GM19324 (cell line): ENCODE data around the gene CLRN3.

Experiments
- ATAC-seq: cut with Tn5 transposase; IDR thresholded peaks from one replicate; pipeline ENCODE4 v1.9.1; 2021; ENCODE audit warnings: mild to moderate bottlenecking, moderate library complexity; ENCODE audit not compliant: unreplicated experiment, low FRiP score

Gene CLRN3

DNA sequence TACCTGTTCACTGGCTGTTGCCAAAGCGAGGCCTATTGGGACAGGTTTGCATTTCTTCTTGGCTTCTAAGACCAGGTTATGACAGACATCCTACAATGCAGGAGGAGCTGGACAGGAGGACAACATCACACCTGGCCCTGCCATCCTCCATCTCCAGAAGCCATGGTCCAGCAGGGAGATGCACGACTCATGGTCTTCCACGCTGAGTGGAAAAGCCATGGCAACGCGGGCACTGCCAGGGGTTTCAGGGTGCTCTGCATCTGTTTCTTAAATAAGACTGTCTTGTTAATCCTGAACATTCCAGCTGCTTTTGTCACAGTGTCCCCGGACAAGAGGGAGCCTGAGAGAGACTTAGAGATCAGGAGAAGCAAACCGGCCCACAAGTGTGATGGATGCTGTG, 40.3 kb downstream of the CLRN3 start:
- ATAC-seq = no peak

DNA sequence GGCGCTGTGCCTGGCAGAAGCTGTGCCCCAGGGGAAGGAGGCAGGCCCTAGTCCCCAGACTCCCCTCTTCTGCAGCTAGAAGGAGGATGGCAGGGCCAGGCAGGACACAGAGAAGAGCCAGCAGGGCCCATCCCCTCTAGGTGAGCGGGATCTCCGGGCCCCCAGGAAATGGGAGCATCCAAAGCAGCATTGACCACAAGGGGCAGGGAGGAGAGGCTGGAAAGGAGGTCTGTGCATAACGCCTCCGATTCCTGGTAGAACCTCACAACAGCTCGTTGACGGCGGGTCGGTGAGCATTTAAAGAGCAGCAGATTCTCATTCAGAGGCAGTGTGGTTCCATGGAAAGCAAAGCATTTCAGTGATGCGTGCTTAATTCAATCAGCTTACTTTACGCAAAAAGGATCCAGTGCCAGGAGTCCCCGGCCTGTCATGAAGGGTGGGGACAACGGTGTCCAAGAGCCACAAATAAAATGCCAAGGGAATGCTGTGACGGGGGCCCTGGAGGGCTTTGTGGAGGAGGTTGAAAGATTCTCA, 41.0 kb downstream of the CLRN3 start:
- no peak for ATAC-seq

DNA sequence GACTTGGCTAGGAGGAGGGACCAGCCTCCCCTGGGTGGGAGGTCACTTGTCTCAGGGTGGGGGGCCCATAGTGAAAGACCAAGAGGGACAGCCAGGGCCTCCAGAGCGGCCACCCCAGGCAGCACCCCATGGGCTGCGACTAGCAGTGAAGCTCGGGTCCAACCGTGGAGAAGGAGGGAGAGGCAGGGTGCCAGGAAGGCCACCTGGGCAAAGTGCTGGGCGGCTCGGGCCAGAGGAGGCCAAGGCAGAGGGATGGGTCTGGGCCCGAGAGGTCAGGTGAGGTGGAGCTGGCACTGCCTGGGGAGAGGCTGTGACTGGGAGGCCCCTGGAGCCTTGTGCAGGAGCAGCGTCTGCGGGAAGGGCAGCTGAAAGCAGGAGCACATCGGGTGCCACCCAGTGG, 41.8 kb downstream of the CLRN3 start:
- no peak for ATAC-seq

DNA sequence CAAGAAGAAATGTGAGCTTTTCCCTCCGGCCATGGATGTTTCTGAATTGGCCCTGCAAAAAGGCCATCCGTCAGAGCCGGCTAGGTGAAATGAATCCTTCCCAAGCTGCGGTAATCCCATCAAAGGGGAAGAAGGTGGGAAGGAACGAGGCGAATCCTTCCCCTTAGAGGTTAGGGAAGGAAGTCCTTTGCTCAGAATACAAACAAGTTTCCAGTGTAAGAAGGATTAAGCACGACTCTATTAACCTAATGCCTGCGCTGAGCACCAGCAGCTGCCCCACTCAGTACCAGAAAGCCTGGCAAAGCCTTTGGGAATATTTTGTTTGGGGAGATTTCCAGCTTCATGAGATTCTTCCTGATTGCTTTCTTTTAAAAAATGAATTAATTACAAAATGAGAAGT, 42.8 kb downstream of the CLRN3 start:
- no peak for ATAC-seq

DNA sequence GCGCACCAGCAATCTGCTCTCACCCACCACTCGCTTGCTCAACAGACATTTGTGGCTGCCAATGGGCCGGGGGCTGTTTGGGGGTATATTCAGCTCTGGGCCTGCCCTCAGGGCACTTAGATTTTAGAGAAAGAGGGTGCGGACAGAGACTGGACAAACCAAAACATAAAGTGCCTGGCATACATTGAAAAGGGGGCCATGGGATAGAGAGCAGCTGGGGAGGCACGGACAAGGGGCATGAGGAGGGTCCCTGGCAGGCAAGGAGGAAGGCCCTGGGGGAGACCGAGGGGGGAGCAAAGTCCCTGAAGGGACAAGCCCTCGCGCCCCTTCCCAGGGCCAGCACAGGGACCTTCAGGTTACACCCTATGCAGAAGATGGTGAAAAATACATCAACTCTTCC, 43.5 kb downstream of the CLRN3 start:
- no peak for ATAC-seq

DNA sequence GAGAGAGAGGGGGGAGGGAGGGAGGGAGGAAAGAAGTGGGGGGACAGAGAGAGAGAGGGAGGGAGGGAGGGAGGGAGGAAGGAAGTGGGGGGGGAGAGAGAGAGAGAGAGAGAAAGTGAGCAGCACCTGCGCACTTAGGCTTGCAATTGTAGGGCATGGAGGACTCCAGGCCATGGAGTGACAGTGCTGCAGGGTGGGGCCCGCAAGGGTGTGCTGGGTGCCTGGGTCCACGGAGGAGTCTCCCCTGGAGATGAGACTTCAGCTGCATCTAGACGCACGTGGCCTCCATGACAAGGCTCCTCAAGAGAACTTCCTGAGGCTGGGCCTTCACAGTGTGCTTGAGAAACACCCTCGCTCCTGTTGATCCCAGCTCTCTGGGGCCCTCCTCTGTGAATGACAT, 44.5 kb downstream of the CLRN3 start:
- ATAC-seq = no peak

DNA sequence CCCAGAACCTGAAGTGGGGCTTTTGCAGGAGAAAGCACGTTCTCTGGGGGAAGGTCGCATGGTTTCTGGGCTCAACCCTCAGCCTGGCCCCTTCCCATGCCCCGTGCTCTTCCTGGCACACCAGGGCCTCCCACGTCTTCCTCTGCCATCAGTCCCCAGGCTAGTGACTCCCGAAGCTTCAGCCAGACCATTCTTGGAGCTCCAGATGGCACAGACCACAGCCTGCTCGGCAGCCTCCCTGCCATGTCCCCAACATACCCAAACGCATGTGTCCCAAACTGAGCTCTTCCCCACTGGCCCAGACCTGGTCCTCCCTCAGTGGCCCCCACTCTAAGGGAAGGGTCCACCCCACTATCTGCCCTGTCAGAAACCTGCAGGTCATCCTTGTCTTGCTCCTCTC, 47.0 kb downstream of the CLRN3 start:
- ATAC-seq = no peak

DNA sequence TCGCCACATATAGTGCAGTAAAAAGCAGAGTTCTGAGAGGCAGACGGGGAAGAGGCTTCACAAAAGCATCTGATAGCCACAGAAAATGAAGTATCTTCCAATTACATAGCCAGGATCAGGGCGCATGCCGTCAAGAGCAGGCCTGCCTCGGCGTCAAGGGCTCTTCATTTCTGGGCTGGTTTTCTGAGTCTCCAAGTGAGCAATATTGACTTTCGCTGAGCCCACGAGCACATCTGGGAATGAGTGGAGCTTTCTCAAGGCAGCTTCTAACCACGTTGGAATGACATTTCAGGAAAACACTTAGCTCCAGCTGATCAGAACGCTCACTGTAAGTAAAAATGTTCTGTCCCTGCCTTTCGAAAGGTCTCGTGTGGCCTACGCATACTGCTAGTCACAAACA, 51.9 kb downstream of the CLRN3 start:
- ATAC-seq = no peak

DNA sequence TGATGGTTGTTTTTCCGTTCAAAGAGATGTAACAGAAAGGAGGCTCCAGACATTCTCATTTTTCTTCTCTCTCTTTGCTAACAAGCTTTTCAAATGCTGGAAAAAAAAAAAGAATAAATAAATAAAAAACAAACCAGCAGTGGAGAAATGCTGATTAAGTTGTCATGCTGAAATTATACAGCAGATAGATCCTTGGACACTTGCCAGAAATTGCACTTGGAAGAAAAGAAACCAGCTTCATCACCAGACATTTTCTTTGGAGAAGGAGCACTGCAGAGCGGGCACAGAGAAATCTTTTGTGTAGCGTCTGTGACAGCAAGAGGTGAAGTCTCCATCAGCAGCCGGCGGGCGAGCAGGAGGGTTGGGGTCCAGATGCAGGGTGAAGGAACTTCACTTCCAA, 55.8 kb downstream of the CLRN3 start:
- ATAC-seq = no peak

DNA sequence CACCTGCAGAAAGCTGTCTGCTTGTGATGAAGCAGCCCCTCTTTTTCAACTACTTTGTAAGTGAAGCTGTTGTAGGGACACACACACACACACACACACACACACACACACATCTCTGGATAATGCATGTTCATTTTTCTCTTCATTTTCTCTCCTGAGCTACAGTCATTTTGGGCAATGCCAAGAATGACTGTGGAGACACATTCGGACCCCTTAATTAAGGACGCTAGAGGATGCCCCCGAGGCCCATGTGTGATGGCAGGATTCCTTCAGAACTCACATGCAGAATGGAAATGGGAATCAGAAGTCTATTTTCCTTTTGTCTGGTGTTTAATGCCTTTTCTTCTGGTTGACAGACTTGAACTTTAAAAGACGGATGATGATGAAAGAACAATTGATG, 56.6 kb downstream of the CLRN3 start:
- no peak for ATAC-seq

DNA sequence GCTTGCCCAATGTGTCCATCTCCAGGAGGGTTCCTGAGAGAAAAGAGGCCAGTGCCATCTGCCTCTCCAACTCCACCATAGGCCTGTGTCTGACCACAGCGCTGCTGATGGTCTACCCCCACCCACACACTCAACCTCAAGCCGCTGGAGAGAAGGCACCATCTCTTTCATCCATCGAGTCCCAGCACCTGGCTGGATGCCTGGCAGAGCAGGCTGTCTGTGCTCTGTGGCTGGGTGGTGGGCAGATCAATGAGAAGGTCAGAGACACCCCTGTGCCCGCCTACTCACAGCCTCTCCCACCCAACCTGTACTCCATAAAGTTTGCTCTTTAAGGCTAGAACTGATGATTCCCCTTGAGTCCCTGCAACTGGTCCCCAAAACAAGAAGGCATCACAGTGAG, 58.0 kb downstream of the CLRN3 start:
- no peak for ATAC-seq

DNA sequence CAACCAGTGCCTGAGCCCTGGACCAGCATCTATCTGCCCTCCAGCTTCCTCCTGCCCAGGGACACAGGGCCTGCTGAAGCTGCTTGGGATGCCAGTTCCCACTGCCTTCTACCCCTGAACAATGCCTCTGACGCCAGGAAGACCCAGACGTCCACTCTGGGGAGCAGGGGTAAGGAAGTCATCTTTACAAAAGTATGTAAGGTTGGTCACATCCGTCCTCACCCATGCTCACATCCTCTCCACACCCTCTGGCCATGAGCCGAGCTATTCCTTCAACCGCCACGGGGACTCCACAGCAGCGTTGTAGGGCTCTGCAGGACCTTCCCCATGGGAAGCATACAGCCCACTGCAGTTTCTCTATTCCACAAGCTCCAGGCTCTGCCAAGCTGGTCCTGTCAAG, 58.5 kb downstream of the CLRN3 start:
- ATAC-seq = no peak

DNA sequence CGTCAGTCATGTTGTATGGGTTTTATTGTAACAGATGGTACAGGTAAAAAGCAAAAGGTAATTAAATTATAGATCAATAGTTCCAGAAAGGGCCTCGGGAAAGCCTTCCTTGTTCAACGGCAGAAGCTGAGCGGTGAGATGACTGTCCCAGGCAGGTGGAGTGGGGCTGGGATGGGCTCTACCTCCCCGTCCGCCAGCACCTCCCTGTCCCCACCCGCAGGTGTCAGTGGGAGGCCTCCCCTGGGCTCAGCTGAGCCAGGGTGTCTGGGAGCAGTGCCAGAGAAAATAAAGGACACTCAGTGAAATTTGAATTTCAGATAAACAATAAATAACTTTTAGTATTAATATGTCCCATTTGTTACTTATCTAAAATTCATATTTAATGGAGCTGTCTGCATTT, 58.9 kb downstream of the CLRN3 start:
- no peak for ATAC-seq

DNA sequence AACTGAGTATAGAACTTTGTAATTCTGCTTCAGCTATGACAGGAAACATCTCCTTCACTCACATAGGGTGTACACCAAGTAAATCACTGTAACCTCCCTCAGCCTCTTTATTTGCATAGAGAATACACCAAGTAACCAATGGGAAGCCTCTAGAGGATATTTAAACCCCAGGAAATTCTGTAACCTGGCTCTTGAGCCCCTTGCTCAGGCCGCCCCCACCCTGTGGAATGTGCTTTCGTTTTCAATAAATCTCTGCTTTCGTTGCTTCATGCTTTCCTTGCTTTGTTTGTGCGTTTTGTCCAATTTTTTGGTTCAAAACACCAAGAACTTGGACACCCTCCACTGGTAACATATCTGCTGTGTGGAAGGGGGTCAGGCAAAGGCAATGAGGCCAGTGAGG, 60.2 kb downstream of the CLRN3 start:
- ATAC-seq = no peak

DNA sequence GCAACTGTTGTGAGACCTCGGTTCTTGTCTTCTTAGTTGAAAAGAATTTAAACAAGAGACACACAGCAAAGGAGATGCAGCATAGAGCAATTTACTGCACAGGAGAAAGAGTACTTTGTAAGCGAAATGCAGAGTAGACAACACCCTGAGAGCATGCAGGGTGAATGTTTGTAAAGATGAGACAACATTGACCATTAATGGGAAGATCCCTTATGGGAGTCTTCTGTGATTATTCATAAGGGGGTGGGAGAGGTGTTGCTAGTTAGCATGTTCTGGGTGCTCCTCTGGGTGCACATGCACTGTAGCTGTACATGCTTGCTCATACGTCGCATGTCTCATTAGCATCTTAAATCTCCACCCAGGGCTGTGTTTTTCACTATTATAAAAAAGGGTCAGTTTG, 62.3 kb downstream of the CLRN3 start:
- no peak for ATAC-seq
